ENCODE measurements around the gene DOCK9. TPM values are rescaled to one million over a fixed set of nuclear protein-coding genes. Genes with fewer than 3 reads are reported as not detected.

DOCK9 gene
- total and polyA plus RNA-seq, 9 of the 15 experiments (the other 6 are each of a cell fraction or from before 2014, with no cell fraction given), result 3.5 to 25.3 (median 16.7) TPM

GRCh38 chr13:98860491-98860890 is 117.4 kb downstream of the DOCK9 start:
- Histone ChIP-seq H3K4me1 (replicated peaks in 1 of 2; ENCODE audit: control insufficient read depth in 2 of 2, insufficient read depth in 2 of 2, low read length in 2 of 2) (no peaks in the 10 kb centered on the region), H3K9me1 (ENCODE audit: control insufficient read depth, insufficient read depth, low read length) (no peaks in the 10 kb centered on the region), H2AFZ (ENCODE audit: low read depth, low read length) (no peak overlapping the region), H3K4me2 (ENCODE audit: insufficient read depth, low read length) (no peak overlapping the region), H3K4me3 (no peak overlapping the region), H3K27ac (ENCODE audit: extremely low read depth, low read depth, low read length) (no peak overlapping the region), H3K9ac (ENCODE audit: insufficient read depth in 1 of 2, low read depth in 2 of 2, low read length in 2 of 2) (no peak overlapping the region), H3K27me3 (ENCODE audit: control insufficient read depth in 2 of 2, insufficient read depth in 2 of 2, low read length in 2 of 2) (no peaks in the 10 kb centered on the region), H3K9me3 (replicated peaks; ENCODE audit: control insufficient read depth, insufficient read depth, low read depth, low read length) (no peaks in the 10 kb centered on the region), H3K79me2 (ENCODE audit: control insufficient read depth, insufficient read depth, low read length) (no peaks in the 10 kb centered on the region), H3K36me3 (ENCODE audit: control insufficient read depth, insufficient read depth, low read length) (peaks cover 29% of the 10 kb centered on the region; the same call in 2 of the 3 replicates), H4K20me1 (replicated peaks; ENCODE audit: control insufficient read depth, insufficient read depth, low read length) (no peaks in the 10 kb centered on the region)
- no peak for DNase-seq (ENCODE audit: extremely low read depth in 1 of 4, low spot score in 3 of 4)
- ChIA-PET CTCF (ENCODE audit: low intra/inter-chr PET ratio) (no interaction called here), POLR2A (interaction anchor here (0.8 kb wide), 1 partner anchor 182 kb away, joined by 3 read pairs; no protein-coding TSS in a partner anchor)
- no peak for ATAC-seq
- BruUV-seq (replicated peaks), result no TSS peak
- intact Hi-C loops (cut with micrococcal nuclease), result no loop called here
- in situ Hi-C loops (cut with MboI), result no loop called here
- FAIRE-seq, result no peak
- WGBS (ENCODE audit: insufficient coverage, low coverage, missing lambda C conversion rate), result no CpG with 5 or more reads among the region's 6 CpGs
- TF ChIP-seq HMBOX1 (IDR thresholded peaks at IDR 0.05) (no peak), MBD1 (CRISPR knock-in tag; IDR thresholded peaks at IDR 0.05) (no peak), GTF2B (IDR thresholded peaks at IDR 0.05; ENCODE audit: extremely low read depth, insufficient read length) (no peak), HOMEZ (CRISPR knock-in tag; IDR thresholded peaks at IDR 0.05) (no peak), RNF2 (IDR thresholded peaks at IDR 0.05) (no peak), SNRNP70 (optimal IDR thresholded peaks at IDR 0.05; ENCODE audit: low read depth, low read length) (no peak), BRD9 (IDR thresholded peaks at IDR 0.05; ENCODE audit: low read depth, partially characterized antibody) (no peak), HMG20B (CRISPR knock-in tag; IDR thresholded peaks at IDR 0.05) (no peak), DMBX1 (CRISPR knock-in tag; IDR thresholded peaks at IDR 0.05; ENCODE audit: borderline replicate concordance) (no peak), SAFB2 (IDR thresholded peaks at IDR 0.05; ENCODE audit: borderline replicate concordance, low read depth, low read length, severe bottlenecking) (no peak), HMG20A (CRISPR knock-in tag; conservative IDR thresholded peaks at IDR 0.05) (no peak), EGR1 (conservative IDR thresholded peaks at IDR 0.05) (no peak), ZNF3 (CRISPR knock-in tag; IDR thresholded peaks at IDR 0.05) (no peak), NR3C1 (CRISPR knock-in tag; IDR thresholded peaks at IDR 0.05) (no peak), CLOCK (CRISPR knock-in tag; IDR thresholded peaks at IDR 0.05; ENCODE audit: borderline replicate concordance) (no peak), TCF7 (IDR thresholded peaks at IDR 0.05; ENCODE audit: borderline replicate concordance) (no peak), FOXJ3 (CRISPR knock-in tag; IDR thresholded peaks at IDR 0.05) (no peak)

Data from K562 (cell line).